H1 (cell line): Measurements from ENCODE around the gene OSBPL6. TPM values are rescaled to one million over a fixed set of nuclear protein-coding genes. Genes with fewer than 3 reads are reported as not detected.

Experiments
- CTCF ChIA-PET: fragments of 300-600 bp; sonication (Branson Sonifier 250); formaldehyde crosslinking; loops from one replicate; lab custom pipeline; 2021; ENCODE audit not compliant: partially characterized antibody; lab: Charles Lee
- POLR2A ChIA-PET: fragments of 300-600 bp; sonication (Branson Sonifier 250); formaldehyde crosslinking; loops from one replicate; lab custom pipeline; 2021; ENCODE audit warnings: inconsistent platforms; ENCODE audit not compliant: partially characterized antibody; lab: Charles Lee
- DNase-seq, 2 experiments: peaks; one replicate each; pipeline versions ENCODE4 v3.0.0 to v3.0.0-alpha.2; 2010 to 2022; ENCODE audit warnings: low spot score in 2 of 2, low read depth in 1 of 2, mixed read lengths in 1 of 2
- FAIRE-seq: peaks from 2 replicates; lab custom pipeline; 2011; peaks lifted over from hg19 to GRCh38; lab: Jason Lieb, UNC
- H2AFZ ChIP-seq: 2 replicates; pipeline ENCODE4 v1.8.1; 2012; ENCODE audit warnings: low read length, inconsistent platforms
- H2AK5ac ChIP-seq: 2 replicates; pipeline ENCODE4 v1.6.1; 2013; ENCODE audit warnings: low read depth, low read length
- H2BK120ac ChIP-seq: replicated peaks from 2 replicates; pipeline ENCODE3; 2013; ENCODE audit warnings: low read depth, low read length, inconsistent platforms
- H2BK12ac ChIP-seq: 2 replicates; pipeline ENCODE4 v1.6.1; 2013; ENCODE audit warnings: low read depth, low read length
- H2BK15ac ChIP-seq: 2 replicates; pipeline ENCODE4 v1.6.1; 2013; ENCODE audit warnings: low read length
- H2BK20ac ChIP-seq: 2 replicates; pipeline ENCODE4 v1.6.1; 2013; ENCODE audit warnings: low read length
- H2BK5ac ChIP-seq: 2 replicates; pipeline ENCODE4 v1.6.1; 2013; ENCODE audit warnings: low read depth, low read length
- H3K14ac ChIP-seq: 2 replicates; pipeline ENCODE4 v1.6.1; 2013; ENCODE audit warnings: inconsistent platforms; ENCODE audit not compliant: insufficient read length
- H3K18ac ChIP-seq: 2 replicates; pipeline ENCODE4 v1.6.1; 2013; ENCODE audit warnings: low read length; ENCODE audit errors: extremely low read depth
- H3K23ac ChIP-seq: 2 replicates; pipeline ENCODE4 v1.6.1; 2013; ENCODE audit warnings: inconsistent platforms; ENCODE audit not compliant: insufficient read length
- H3K23me2 ChIP-seq: 2 replicates; pipeline ENCODE4 v1.6.1; 2013; ENCODE audit warnings: low read depth, low read length
- H3K27ac ChIP-seq: 2 replicates; pipeline ENCODE4 v1.6.1; 2011; ENCODE audit warnings: low read depth, low read length, inconsistent platforms
- H3K27me3 ChIP-seq, 4 experiments: replicated peaks in 1 of 4; 1 replicate in 1 of 4; 2 replicates in 3 of 4; pipeline versions ENCODE4 v1.6.1 to v1.8.1; 2011 to 2013; ENCODE audit warnings: low read length in 3 of 4, mild to moderate bottlenecking in 3 of 4, inconsistent platforms in 2 of 4, mixed read lengths in 2 of 4, moderate library complexity in 1 of 4; ENCODE audit not compliant: control insufficient read depth in 3 of 4, insufficient read depth in 3 of 4; ENCODE audit errors: extremely low read depth in 1 of 4
- H3K36me3 ChIP-seq, 4 experiments: 2 replicates each; pipeline versions ENCODE4 v1.6.1 to v1.8.1; 2011 to 2013; ENCODE audit warnings: mild to moderate bottlenecking in 4 of 4, low read length in 3 of 4, moderate library complexity in 2 of 4, control low read depth in 1 of 4, inconsistent platforms in 1 of 4; ENCODE audit not compliant: insufficient read depth in 4 of 4, control insufficient read depth in 2 of 4
- H3K4ac ChIP-seq: replicated peaks from 2 replicates; pipeline ENCODE3; 2013; ENCODE audit warnings: low read length, low read depth, mixed read lengths, inconsistent platforms; ENCODE audit not compliant: insufficient read length
- H3K4me1 ChIP-seq, 4 experiments: replicated peaks in 1 of 4; 1 replicate in 1 of 4; 2 replicates in 3 of 4; pipeline versions ENCODE4 v1.6.1 to v1.8.1; 2011 to 2013; ENCODE audit warnings: low read length in 3 of 4, inconsistent platforms in 2 of 4, mixed read lengths in 1 of 4; ENCODE audit not compliant: insufficient read depth in 4 of 4, control insufficient read depth in 3 of 4
- H3K4me2 ChIP-seq, 2 experiments: 2 replicates each; pipeline versions ENCODE4 v1.6.1 to v1.8.1; 2011 to 2013; ENCODE audit warnings: low read depth in 2 of 2, low read length in 2 of 2, control low read depth in 1 of 2, inconsistent platforms in 1 of 2, mild to moderate bottlenecking in 1 of 2; ENCODE audit not compliant: insufficient read depth in 1 of 2
- H3K4me3 ChIP-seq, 4 experiments: fragments of 200-600, 300-600 bp in 1 of 4; sonication (generic), shearing (Covaris generic), sonication (Bioruptor Twin) in 1 of 4; 2 replicates each; pipeline versions ENCODE4 v1.5.1 to v1.8.1; 2011 to 2016; ENCODE audit warnings: low read length in 4 of 4, low read depth in 3 of 4, control low read depth in 2 of 4, inconsistent platforms in 2 of 4, mild to moderate bottlenecking in 2 of 4, mixed read lengths in 1 of 4, moderate library complexity in 1 of 4; ENCODE audit not compliant: insufficient read depth in 2 of 4; ENCODE audit errors: extremely low read depth in 1 of 4
- H3K56ac ChIP-seq: replicated peaks from 2 replicates; pipeline ENCODE3; 2013; ENCODE audit warnings: low read depth, mild to moderate bottlenecking, mixed read lengths, low read length, inconsistent platforms; ENCODE audit not compliant: insufficient read length
- H3K79me1 ChIP-seq: 2 replicates; pipeline ENCODE4 v1.6.1; 2013; ENCODE audit warnings: low read depth, low read length, control low read depth
- H3K79me2 ChIP-seq, 2 experiments: 2 replicates each; pipeline versions ENCODE4 v1.6.1 to v1.8.1; 2012 to 2013; ENCODE audit warnings: low read length in 2 of 2, mild to moderate bottlenecking in 2 of 2, inconsistent platforms in 1 of 2; ENCODE audit not compliant: insufficient read depth in 2 of 2, control insufficient read depth in 1 of 2
- H3K9ac ChIP-seq, 4 experiments: replicated peaks in 1 of 4; 1 replicate in 1 of 4; 2 replicates in 3 of 4; pipeline versions ENCODE4 v1.6.1 to v1.8.1; 2011 to 2013; ENCODE audit warnings: low read depth in 3 of 4, low read length in 3 of 4, control low read depth in 2 of 4, mild to moderate bottlenecking in 2 of 4, moderate library complexity in 2 of 4, inconsistent platforms in 1 of 4; ENCODE audit errors: extremely low read depth in 1 of 4
- H3K9me3 ChIP-seq, 2 experiments: 2 replicates each; pipeline versions ENCODE4 v1.6.1 to v1.8.1; 2012 to 2013; ENCODE audit warnings: mild to moderate bottlenecking in 2 of 2, moderate library complexity in 2 of 2, control low read depth in 1 of 2, inconsistent platforms in 1 of 2, low read depth in 1 of 2, low read length in 1 of 2, mixed read lengths in 1 of 2; ENCODE audit not compliant: insufficient read depth in 2 of 2
- H4K20me1 ChIP-seq, 2 experiments: replicated peaks in 1 of 2; 2 replicates each; pipeline versions ENCODE3 to v1.8.1; 2011 to 2013; ENCODE audit warnings: inconsistent platforms in 2 of 2, low read length in 2 of 2, mild to moderate bottlenecking in 1 of 2; ENCODE audit not compliant: insufficient read depth in 2 of 2, control insufficient read depth in 1 of 2
- H4K5ac ChIP-seq: 2 replicates; pipeline ENCODE4 v1.6.1; 2013; ENCODE audit warnings: low read length, low read depth, mixed read lengths, inconsistent platforms; ENCODE audit not compliant: insufficient read length
- H4K8ac ChIP-seq: 2 replicates; pipeline ENCODE4 v1.8.0; 2013; ENCODE audit warnings: mild to moderate bottlenecking, moderate library complexity, low read length, inconsistent platforms; ENCODE audit not compliant: insufficient read depth; ENCODE audit errors: extremely low read depth
- H4K91ac ChIP-seq: replicated peaks from 2 replicates; pipeline ENCODE3; 2013; ENCODE audit warnings: low read length, mixed read lengths, inconsistent platforms; ENCODE audit not compliant: insufficient read length
- ASH2L ChIP-seq: fragments of 200-600, 300-600 bp; sonication (generic); IDR thresholded peaks from one replicate; pipeline ENCODE4 v1.7.1; 2017; ENCODE audit warnings: low read length
- CBX8 ChIP-seq: fragments of 300-800, 300-1000 bp; sonication (generic); IDR thresholded peaks from 2 replicates; pipeline ENCODE4 v1.7.1; 2016; ENCODE audit warnings: low read depth, low read length, borderline replicate concordance
- GABPA ChIP-seq: IDR thresholded peaks from 2 replicates; pipeline ENCODE4 v1.6.1; 2011; ENCODE audit warnings: mild to moderate bottlenecking, low read length, moderate library complexity, borderline replicate concordance; ENCODE audit not compliant: insufficient read depth
- SIRT6 ChIP-seq: IDR thresholded peaks from one replicate; pipeline ENCODE4 v1.7.1; 2012; ENCODE audit warnings: low read length, inconsistent platforms
- SP2 ChIP-seq: IDR thresholded peaks from 2 replicates; pipeline ENCODE4 v1.6.1; 2012; ENCODE audit warnings: mild to moderate bottlenecking, low read length, inconsistent platforms
- SRF ChIP-seq: IDR thresholded peaks from 2 replicates; pipeline ENCODE4 v1.6.1; 2011; ENCODE audit warnings: mild to moderate bottlenecking, low read depth, low read length, moderate library complexity
- TAF1 ChIP-seq: IDR thresholded peaks from 2 replicates; pipeline ENCODE4 v1.6.1; 2011; ENCODE audit warnings: mild to moderate bottlenecking, low read depth, low read length
- TAF7 ChIP-seq: optimal IDR thresholded peaks from 2 replicates; pipeline ENCODE3; 2011; ENCODE audit warnings: low read depth, mild to moderate bottlenecking, inconsistent platforms, low read length, moderate library complexity, borderline replicate concordance
- WGBS, 2 experiments: shearing (Covaris generic) in 1 of 2; methylation state at CpG; one replicate each; pipeline versions ENCODE4 v1.1.6 to v1.1.7; 2013 to 2015; ENCODE audit warnings: low lambda C conversion rate in 2 of 2, mixed read lengths in 2 of 2, inconsistent platforms in 1 of 2, low coverage in 1 of 2, missing lambda C conversion rate in 1 of 2; ENCODE audit not compliant: insufficient replicate concordance in 2 of 2, insufficient coverage in 1 of 2, insufficient read length in 1 of 2; ENCODE audit errors: extremely low coverage in 1 of 2, missing lambda C conversion rate in 1 of 2; 5-methylcytosine and 5-hydroxymethylcytosine counted together
- polyA plus RNA-seq, 7 experiments: library from polyadenylated mRNA; depleted of rRNA in 3 of 7; stranded (reverse) in 5 of 7; unstranded in 2 of 7; fragments of >200 nt in 5 of 7; fragments of 200-250 nt in 2 of 7; gene quantifications; 1 replicate in 5 of 7; 2 replicates in 1 of 7; 4 replicates in 1 of 7; pipeline versions ENCODE4 v1.2.1 to v1.2.3, GENCODE V29; 2011 to 2013; ENCODE audit warnings: missing spikeins in 2 of 7, mixed read lengths in 2 of 7
- total RNA-seq: library from RNA; stranded (reverse); fragmentation: NEBNext Ultra II Directional; extraction: Animal tissue kit (Norgen Biotek cat#: 25700); gene quantifications from 2 replicates; pipeline ENCODE4 v1.2.1, GENCODE V29; 2021
- TF ChIP-seq, protein P1 (sequence below): IDR thresholded peaks from 2 replicates; pipeline ENCODE4 v1.6.1; 2011; ENCODE audit warnings: low read depth, mild to moderate bottlenecking, low read length; ENCODE audit not compliant: insufficient read depth
- TF ChIP-seq, protein P2 (sequence below): IDR thresholded peaks from 2 replicates; pipeline ENCODE4 v1.6.1; 2012; ENCODE audit warnings: inconsistent platforms

Gene OSBPL6
- total and polyA plus RNA-seq, 2 of the 8 experiments (the other 6 are each of a cell fraction or from before 2014, with no cell fraction given): 1.7 to 5.6 TPM

DNA sequence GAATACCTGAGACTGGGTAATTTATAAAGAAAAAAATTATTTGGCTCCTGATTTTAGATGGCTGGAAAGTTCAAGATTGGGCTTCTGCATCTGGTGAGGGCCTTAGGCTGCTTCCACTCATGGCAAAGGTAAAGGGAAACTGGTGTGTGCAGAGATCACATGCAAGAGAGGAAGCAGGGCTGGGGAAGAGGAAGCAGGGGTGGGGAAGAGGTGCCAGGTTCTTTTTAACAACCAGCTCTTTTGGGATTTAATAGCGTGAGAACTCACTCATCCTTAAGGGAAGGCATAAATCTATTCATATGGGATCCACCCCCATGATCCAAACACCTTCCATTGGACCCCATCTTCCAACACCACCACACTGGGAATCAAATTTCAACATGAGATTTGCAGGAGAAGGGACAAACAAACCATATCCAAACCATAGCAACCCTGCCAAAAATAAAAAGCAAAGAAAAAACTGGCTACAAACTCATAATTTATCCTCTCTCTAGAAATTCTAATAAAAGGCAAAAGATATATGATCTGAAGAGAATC lies 226.2 kb downstream of the OSBPL6 start:
- H3K27ac ChIP-seq: no peak overlapping the region
- H2AK5ac ChIP-seq: no peak overlapping the region
- no peak for FAIRE-seq
- no peaks in the 10 kb centered on the region; a peak in 2 of 8 replicates for H3K36me3 ChIP-seq
- no peak overlapping the region for H4K91ac ChIP-seq
- H3K4me1 ChIP-seq: no peaks in the 10 kb centered on the region
- no peak overlapping the region for H2BK12ac ChIP-seq
- H3K4me3 ChIP-seq: no peak overlapping the region
- POLR2A ChIA-PET: no interaction called here
- no peak overlapping the region for H4K5ac ChIP-seq
- no peak overlapping the region for H2AFZ ChIP-seq
- no peak overlapping the region for H3K4me2 ChIP-seq
- no peak overlapping the region for H3K18ac ChIP-seq
- no peaks in the 10 kb centered on the region for H3K23me2 ChIP-seq
- H3K79me1 ChIP-seq: no peaks in the 10 kb centered on the region; the same call in 1 of the 2 replicates
- no peaks in the 10 kb centered on the region for H4K20me1 ChIP-seq
- no peak for DNase-seq
- no peak overlapping the region for H2BK120ac ChIP-seq
- H4K8ac ChIP-seq: no peak overlapping the region
- no peak overlapping the region for H3K14ac ChIP-seq
- no peaks in the 10 kb centered on the region for H3K9me3 ChIP-seq
- H3K4ac ChIP-seq: no peak overlapping the region
- H3K23ac ChIP-seq: no peak overlapping the region
- WGBS, 2 experiments: 87% methylated on average over 1 of the region's 1 CpG; no CpG with 5 or more reads in 1 of the 2 experiments
- H3K56ac ChIP-seq: no peak overlapping the region
- no peaks in the 10 kb centered on the region for H3K27me3 ChIP-seq
- no peak overlapping the region for H2BK15ac ChIP-seq
- CTCF ChIA-PET: interaction anchor here (0.8 to 3.4 kb wide), 3 partner anchors 29 to 309 kb away, joined by 3 to 24 read pairs (median 4); partner anchors contain the start of gene RBM45
- no peak overlapping the region for H2BK20ac ChIP-seq
- no peaks in the 10 kb centered on the region for H3K79me2 ChIP-seq
- H2BK5ac ChIP-seq: no peak overlapping the region
- no peak overlapping the region for H3K9ac ChIP-seq
- TF ChIP-seq TAF7 (no peak), CBX8 (no peak), SP2 (no peak), SIRT6 (no peak), ASH2L (no peak), SRF (no peak), GABPA (no peak), TAF1 (no peak)
- TF ChIP-seq, protein P1, sequence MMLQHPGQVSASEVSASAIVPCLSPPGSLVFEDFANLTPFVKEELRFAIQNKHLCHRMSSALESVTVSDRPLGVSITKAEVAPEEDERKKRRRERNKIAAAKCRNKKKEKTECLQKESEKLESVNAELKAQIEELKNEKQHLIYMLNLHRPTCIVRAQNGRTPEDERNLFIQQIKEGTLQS: no peak
- TF ChIP-seq, protein P2, sequence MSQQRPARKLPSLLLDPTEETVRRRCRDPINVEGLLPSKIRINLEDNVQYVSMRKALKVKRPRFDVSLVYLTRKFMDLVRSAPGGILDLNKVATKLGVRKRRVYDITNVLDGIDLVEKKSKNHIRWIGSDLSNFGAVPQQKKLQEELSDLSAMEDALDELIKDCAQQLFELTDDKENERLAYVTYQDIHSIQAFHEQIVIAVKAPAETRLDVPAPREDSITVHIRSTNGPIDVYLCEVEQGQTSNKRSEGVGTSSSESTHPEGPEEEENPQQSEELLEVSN: no peak
